Aorta (tissue), 5 donors: ENCODE results near the gene TRMT1. TPM values are rescaled to one million over a fixed set of nuclear protein-coding genes. Genes with fewer than 3 reads are reported as not detected.

ENCODE experiments used
- ATAC-seq: fragments of 200-7000 bp; cut with Tn5 transposase; one replicate; pipeline ENCODE4 v1.9.1; 2022; ENCODE audit warnings: moderate library complexity; ENCODE audit not compliant: low FRiP score
- DNase-seq, 2 donors: peaks; one replicate each; pipeline ENCODE4 v3.0.0-alpha.2; 2020
- H3K27ac ChIP-seq, 2 donors: one replicate each; pipeline ENCODE4 v1.5.1; 2013; ENCODE audit warnings: low read length in 2 of 2, mild to moderate bottlenecking in 2 of 2, moderate library complexity in 2 of 2, control low read depth in 1 of 2, inconsistent platforms in 1 of 2, low read depth in 1 of 2
- H3K27me3 ChIP-seq, 2 donors: one replicate each; pipeline ENCODE4 v1.6.1; 2013; ENCODE audit warnings: control low read depth in 1 of 2, low read length in 1 of 2, mild to moderate bottlenecking in 1 of 2, moderate library complexity in 1 of 2; ENCODE audit not compliant: insufficient read depth in 2 of 2, control insufficient read depth in 1 of 2
- H3K36me3 ChIP-seq, 2 donors: one replicate each; pipeline ENCODE4 v1.6.1; 2013; ENCODE audit warnings: control low read depth in 1 of 2, low read length in 1 of 2, mild to moderate bottlenecking in 1 of 2; ENCODE audit not compliant: insufficient read depth in 2 of 2, control insufficient read depth in 1 of 2
- H3K4me1 ChIP-seq, 2 donors: one replicate each; pipeline ENCODE4 v1.6.1; 2013; ENCODE audit warnings: low read length in 2 of 2, control low read depth in 1 of 2, mild to moderate bottlenecking in 1 of 2, moderate library complexity in 1 of 2; ENCODE audit not compliant: insufficient read depth in 2 of 2, control insufficient read depth in 1 of 2
- H3K4me3 ChIP-seq, 2 donors: one replicate each; pipeline ENCODE4 v1.5.1; 2013; ENCODE audit warnings: low read length in 2 of 2, control low read depth in 1 of 2, mild to moderate bottlenecking in 1 of 2
- H3K9me3 ChIP-seq: one replicate; pipeline ENCODE4 v1.6.1; 2013; ENCODE audit warnings: mild to moderate bottlenecking, low read length; ENCODE audit not compliant: control insufficient read depth
- WGBS, 2 donors: extraction: QIAGEN DNeasy Blood & Tissue Kit; methylation state at CpG; one replicate each; pipeline ENCODE4 v1.1.7; 2013; 5-methylcytosine and 5-hydroxymethylcytosine counted together
- intact Hi-C, 2 donors: fragments of 100-400 bp; cut with DNase I; formaldehyde crosslinking; loops; one replicate each; pipeline versions ENCODE4 v1.14.2 to v1.15.0; 2022
- polyA plus RNA-seq, 2 donors: library from polyadenylated mRNA; stranded (reverse); fragments of 200-250 nt; gene quantifications; one replicate each; pipeline ENCODE4 v1.2.3, GENCODE V29; 2013
- total RNA-seq, 2 donors: library from RNA; stranded (reverse); fragmentation: NEBNext Ultra II Directional; extraction: Animal tissue kit (Norgen Biotek cat#: 25700); gene quantifications; one replicate each; pipeline ENCODE4 v1.2.1, GENCODE V29; 2021
- donor health status: healthy with polysubstance abuse.
- donor health status: Bipolar disorder and iron deficiency.
- donor health status: DM: no; HTN: no; CAD: no.
- donor health status: DM: no; HTN: no; CAD: no.
- donor health status: DM: yes; HTN: yes; CAD: no.

The TRMT1 gene
- total and polyA plus RNA-seq, 4 donors, result 17.9 to 62.2 (median 25.2) TPM

GRCh38 chr19:13138916-13139198 is 22.3 kb upstream of the TRMT1 start:
- intact Hi-C loops, result no loop called here

GRCh38 chr19:13138171-13138915 is 21.8 kb upstream of the TRMT1 start:
- 87% methylated on average over 37 to 40 of the region's 40 CpGs for WGBS, 2 donors
- no peaks in the 10 kb centered on the region for H3K4me1 ChIP-seq
- no peak overlapping the region for H3K4me3 ChIP-seq
- no peaks in the 10 kb centered on the region for H3K9me3 ChIP-seq
- no peak for ATAC-seq
- no peak for DNase-seq
- intact Hi-C loops, result no loop called here
- H3K27me3 ChIP-seq, result no peaks in the 10 kb centered on the region
- H3K36me3 ChIP-seq, result peaks cover 0 to 5% of the 10 kb centered on the region in 2 donors
- H3K27ac ChIP-seq, result no peak overlapping the region

More at GRCh38 chr19:13138916-13139198, 22.3 kb upstream of the TRMT1 start:
- Histone ChIP-seq H3K27ac (no peak overlapping the region), H3K36me3 (peaks cover 0 to 5% of the 10 kb centered on the region in 2 donors), H3K9me3 (no peaks in the 10 kb centered on the region), H3K27me3 (no peaks in the 10 kb centered on the region), H3K4me1 (no peaks in the 10 kb centered on the region), H3K4me3 (no peak overlapping the region)
- WGBS, 2 donors, result 77 to 83% methylated on average over 10 of the region's 10 CpGs
- ATAC-seq (no peak), DNase-seq (no peak)

GRCh38 chr19:13137290-13137794 is 20.8 kb upstream of the TRMT1 start:
- 90 to 91% methylated on average over 28 of the region's 28 CpGs for WGBS, 2 donors
- Histone ChIP-seq H3K9me3 (no peaks in the 10 kb centered on the region), H3K4me3 (no peak overlapping the region), H3K27me3 (no peaks in the 10 kb centered on the region), H3K27ac (no peak overlapping the region), H3K36me3 (peaks cover 0 to 5% of the 10 kb centered on the region in 2 donors), H3K4me1 (no peaks in the 10 kb centered on the region)
- ATAC-seq, result no peak
- DNase-seq, result no peak
- intact Hi-C loops, result no loop called here

GRCh38 chr19:13135068-13136062 is 18.8 kb upstream of the TRMT1 start:
- no peak overlapping the region for H3K4me3 ChIP-seq
- intact Hi-C loops, result no loop called here
- H3K27ac ChIP-seq, result no peak overlapping the region
- WGBS, 2 donors, result 92 to 93% methylated on average over 55 to 60 of the region's 60 CpGs
- DNase-seq (no peak), ATAC-seq (no peak)
- peaks cover 0 to 5% of the 10 kb centered on the region in 2 donors for H3K36me3 ChIP-seq
- no peaks in the 10 kb centered on the region for H3K9me3 ChIP-seq
- no peaks in the 10 kb centered on the region for H3K4me1 ChIP-seq
- H3K27me3 ChIP-seq, result no peaks in the 10 kb centered on the region

- no peak overlapping the region for H3K27ac ChIP-seq
- intact Hi-C loops, result no loop called here
- H3K4me1 ChIP-seq, result no peaks in the 10 kb centered on the region
- ATAC-seq (no peak), DNase-seq (no peak)
- H3K9me3 ChIP-seq, result no peaks in the 10 kb centered on the region
- H3K27me3 ChIP-seq, result no peaks in the 10 kb centered on the region
- peaks cover 0 to 5% of the 10 kb centered on the region in 2 donors for H3K36me3 ChIP-seq
- WGBS, 2 donors, result 71 to 81% methylated on average over 3 of the region's 3 CpGs
- no peak overlapping the region for H3K4me3 ChIP-seq
Observed at GRCh38 chr19:13134626-13135025, 18.1 kb upstream of the TRMT1 start.

GRCh38 chr19:13133241-13133870 is 16.8 kb upstream of the TRMT1 start:
- 77 to 78% methylated on average over 12 of the region's 12 CpGs for WGBS, 2 donors
- DNase-seq (no peak), ATAC-seq (no peak)
- no peaks in the 10 kb centered on the region for H3K9me3 ChIP-seq
- peaks cover 0 to 5% of the 10 kb centered on the region in 2 donors for H3K36me3 ChIP-seq
- H3K27me3 ChIP-seq, result no peaks in the 10 kb centered on the region
- H3K27ac ChIP-seq, result no peak overlapping the region
- H3K4me3 ChIP-seq, result no peak overlapping the region
- no peaks in the 10 kb centered on the region for H3K4me1 ChIP-seq
- intact Hi-C loops, result no loop called here

GRCh38 chr19:13132471-13133180 is 16.1 kb upstream of the TRMT1 start:
- intact Hi-C loops, result no loop called here
- Histone ChIP-seq H3K4me3 (no peak overlapping the region), H3K36me3 (peaks cover 0 to 5% of the 10 kb centered on the region in 2 donors), H3K9me3 (no peaks in the 10 kb centered on the region), H3K4me1 (no peaks in the 10 kb centered on the region), H3K27ac (no peak overlapping the region), H3K27me3 (no peaks in the 10 kb centered on the region)
- no peak for ATAC-seq
- 85 to 87% methylated on average over 8 of the region's 8 CpGs for WGBS, 2 donors
- no peak for DNase-seq

- Histone ChIP-seq H3K36me3 (peaks cover 0 to 2% of the 10 kb centered on the region in 2 donors), H3K4me3 (no peak overlapping the region), H3K27me3 (no peaks in the 10 kb centered on the region), H3K27ac (no peak overlapping the region), H3K4me1 (no peaks in the 10 kb centered on the region), H3K9me3 (no peaks in the 10 kb centered on the region)
- DNase-seq (no peak), ATAC-seq (no peak)
- WGBS, 2 donors, result 94% methylated on average over 3 of the region's 3 CpGs
- intact Hi-C loops, result no loop called here
Observed at GRCh38 chr19:13130886-13131490, 14.4 kb upstream of the TRMT1 start.
